ENCODE measurements around the gene SMARCC1. TPM values are rescaled to one million over a fixed set of nuclear protein-coding genes. Genes with fewer than 3 reads are reported as not detected.

Gene SMARCC1
- total RNA-seq, 1 experiment from 2014 or later = 43.8 TPM

GRCh38 chr3:47635536-47635935, 146.2 kb downstream of the SMARCC1 start:
- no peak for DNase-seq (ENCODE audit: low read depth)

- no peak for DNase-seq (ENCODE audit: low read depth)
Observed at GRCh38 chr3:47634996-47635395, 146.7 kb downstream of the SMARCC1 start.

GRCh38 chr3:47630810-47631209, 150.9 kb downstream of the SMARCC1 start:
- DNase-seq (ENCODE audit: low read depth) = no peak

GRCh38 chr3:47629770-47630169, 151.9 kb downstream of the SMARCC1 start:
- no peak for DNase-seq (ENCODE audit: low read depth)

GRCh38 chr3:47628426-47628825, 153.3 kb downstream of the SMARCC1 start:
- DNase-seq (ENCODE audit: low read depth) = no peak

GRCh38 chr3:47622671-47623461, 158.8 kb downstream of the SMARCC1 start:
- no peak for DNase-seq (ENCODE audit: low read depth)

GRCh38 chr3:47617086-47618010, 164.3 kb downstream of the SMARCC1 start:
- DNase-seq (ENCODE audit: low read depth) = peak; percentile 41

- no peak for DNase-seq (ENCODE audit: low read depth)
Observed at GRCh38 chr3:47614788-47615187, 166.9 kb downstream of the SMARCC1 start.

GRCh38 chr3:47613722-47614121, 168.0 kb downstream of the SMARCC1 start:
- DNase-seq (ENCODE audit: low read depth) = no peak

GRCh38 chr3:47612879-47613278, 168.8 kb downstream of the SMARCC1 start:
- DNase-seq (ENCODE audit: low read depth) = no peak

- peak; percentile 68 for DNase-seq (ENCODE audit: low read depth)
Observed at GRCh38 chr3:47612178-47612577, 169.5 kb downstream of the SMARCC1 start.

- DNase-seq (ENCODE audit: low read depth) = peak; percentile 17
Observed at GRCh38 chr3:47611576-47611975, 170.1 kb downstream of the SMARCC1 start.

- no peak for DNase-seq (ENCODE audit: low read depth)
Observed at GRCh38 chr3:47610583-47610982, 171.1 kb downstream of the SMARCC1 start.

- DNase-seq (ENCODE audit: low read depth) = no peak
Observed at GRCh38 chr3:47607335-47607734, 174.4 kb downstream of the SMARCC1 start.

GRCh38 chr3:47606165-47606564, 175.5 kb downstream of the SMARCC1 start:
- no peak for DNase-seq (ENCODE audit: low read depth)

GRCh38 chr3:47605652-47606051, 176.0 kb downstream of the SMARCC1 start:
- DNase-seq (ENCODE audit: low read depth) = peak; percentile 80

- no peak for DNase-seq (ENCODE audit: low read depth)
Observed at GRCh38 chr3:47604145-47604544, 177.5 kb downstream of the SMARCC1 start.

- DNase-seq (ENCODE audit: low read depth) = no peak
Observed at GRCh38 chr3:47603332-47603731, 178.4 kb downstream of the SMARCC1 start.

GRCh38 chr3:47601281-47601680, 180.4 kb downstream of the SMARCC1 start:
- no peak for DNase-seq (ENCODE audit: low read depth)

GRCh38 chr3:47594792-47595191, 186.9 kb downstream of the SMARCC1 start:
- no peak for DNase-seq (ENCODE audit: low read depth)

- no peak for DNase-seq (ENCODE audit: low read depth)
Observed at GRCh38 chr3:47592066-47592795, 189.5 kb downstream of the SMARCC1 start.

GRCh38 chr3:47590216-47590615, 191.5 kb downstream of the SMARCC1 start:
- no peak for DNase-seq (ENCODE audit: low read depth)
